GM19035 (cell line): ENCODE results near the gene GADD45G.

Experiments
- ATAC-seq: cut with Tn5 transposase; IDR thresholded peaks from one replicate; pipeline ENCODE4 v1.9.1; 2021; ENCODE audit not compliant: unreplicated experiment

The GADD45G gene

DNA sequence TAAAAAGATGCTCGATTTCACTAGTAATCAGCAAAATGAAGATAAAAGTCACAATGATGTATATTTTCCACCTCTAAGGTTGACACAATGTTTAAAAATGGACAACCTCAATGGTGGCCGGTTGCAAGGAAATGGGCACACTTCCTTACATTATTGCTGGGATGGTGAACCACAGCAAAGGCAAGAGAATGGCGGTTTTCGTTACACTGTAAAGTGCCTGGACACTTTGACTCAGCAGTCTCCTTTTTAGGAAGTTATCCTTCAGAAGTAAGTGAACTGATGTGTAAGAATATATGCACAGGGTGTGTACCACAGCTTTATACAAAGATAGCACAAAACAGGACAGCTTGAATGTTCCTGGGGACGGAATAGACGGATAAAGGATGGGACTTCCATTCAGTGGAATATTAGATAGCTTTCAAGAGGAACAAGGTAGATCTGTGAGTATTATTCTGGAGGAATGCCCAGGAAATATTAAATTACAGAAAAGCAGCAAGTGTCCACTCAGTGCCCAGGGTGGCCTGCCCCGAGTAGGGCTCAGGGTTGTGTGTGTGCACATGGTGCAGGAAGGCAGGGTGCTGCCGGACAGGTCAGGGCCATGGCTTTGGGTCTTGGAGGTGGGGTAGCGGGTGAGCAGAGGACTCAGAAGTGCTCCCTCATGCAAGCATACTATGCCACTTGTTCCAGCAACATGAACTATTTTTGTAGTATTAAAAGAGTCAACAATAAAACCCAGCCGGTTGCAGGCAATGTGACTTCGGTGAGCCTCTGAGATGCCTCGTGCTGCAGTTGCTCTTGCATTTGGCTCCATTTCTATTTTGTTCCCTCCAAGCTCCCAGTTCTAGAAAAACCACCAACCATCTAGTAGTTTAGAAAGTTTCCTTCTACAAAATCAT lies 24.5 kb downstream of the GADD45G start:
- no peak for ATAC-seq

DNA sequence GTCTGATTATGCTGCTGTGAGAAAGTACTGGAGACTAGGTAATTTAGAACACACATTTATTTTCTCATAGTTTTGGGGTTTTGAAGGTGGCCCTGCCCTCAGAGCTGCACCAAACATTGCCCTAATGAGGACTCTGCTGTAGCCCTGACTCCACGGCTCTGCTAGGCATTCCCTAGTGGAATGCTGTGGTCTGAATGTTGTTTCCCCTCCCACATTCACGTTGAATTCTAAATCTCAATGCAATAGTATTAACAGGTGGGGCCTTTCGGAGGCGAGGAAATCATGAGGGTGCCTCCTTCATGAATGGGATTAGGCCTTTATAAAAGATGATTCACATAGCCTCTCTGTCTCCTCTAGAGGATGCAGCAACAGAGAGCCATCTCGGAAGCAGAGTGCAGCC lies 25.7 kb downstream of the GADD45G start:
- no peak for ATAC-seq

DNA sequence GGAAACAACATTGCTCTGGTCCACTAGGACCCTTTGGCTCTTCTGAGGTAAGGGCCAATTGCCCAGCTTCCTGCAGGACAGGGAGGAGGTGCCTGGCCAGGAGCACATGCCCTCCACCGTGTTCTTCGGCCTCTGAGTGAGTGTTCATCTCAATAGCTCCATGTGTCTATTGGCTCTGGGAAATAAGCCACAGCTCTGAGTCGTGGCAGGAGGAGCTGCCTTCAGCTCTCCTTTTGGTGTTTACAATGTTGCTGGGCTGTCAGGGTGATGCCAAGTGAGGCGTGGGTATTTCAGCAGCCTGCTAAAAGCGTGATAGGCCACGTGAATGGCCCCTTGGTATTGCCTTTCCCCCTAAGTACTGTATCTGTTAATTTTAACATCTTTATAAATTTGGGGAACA lies 26.6 kb downstream of the GADD45G start:
- ATAC-seq: no peak

DNA sequence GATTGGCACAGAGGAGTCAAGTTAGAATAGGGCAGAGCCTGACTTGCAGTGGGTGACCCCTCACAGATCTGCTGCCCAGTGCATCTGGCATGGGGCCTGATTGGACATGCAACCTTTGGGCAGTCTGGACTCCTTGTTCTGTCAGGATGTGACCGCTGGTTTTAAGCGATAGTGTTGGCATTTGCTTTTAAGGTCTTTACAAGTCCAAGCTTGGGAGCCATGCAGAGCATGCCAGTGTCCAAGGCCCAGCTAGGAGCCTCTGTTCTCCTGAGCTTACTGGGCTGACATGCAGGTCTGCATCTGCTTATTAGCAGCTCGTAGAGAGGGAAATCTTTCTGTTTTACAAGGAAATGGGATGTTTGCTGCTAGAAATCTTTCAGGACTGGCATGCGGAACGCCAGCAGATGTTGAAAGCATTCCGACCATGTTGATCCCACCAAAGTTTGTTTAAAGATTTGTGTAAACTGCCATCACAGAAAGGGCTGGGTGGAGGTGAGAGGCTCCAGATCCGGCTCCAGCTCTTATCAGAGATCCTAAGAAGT lies 27.5 kb downstream of the GADD45G start:
- ATAC-seq: no peak

DNA sequence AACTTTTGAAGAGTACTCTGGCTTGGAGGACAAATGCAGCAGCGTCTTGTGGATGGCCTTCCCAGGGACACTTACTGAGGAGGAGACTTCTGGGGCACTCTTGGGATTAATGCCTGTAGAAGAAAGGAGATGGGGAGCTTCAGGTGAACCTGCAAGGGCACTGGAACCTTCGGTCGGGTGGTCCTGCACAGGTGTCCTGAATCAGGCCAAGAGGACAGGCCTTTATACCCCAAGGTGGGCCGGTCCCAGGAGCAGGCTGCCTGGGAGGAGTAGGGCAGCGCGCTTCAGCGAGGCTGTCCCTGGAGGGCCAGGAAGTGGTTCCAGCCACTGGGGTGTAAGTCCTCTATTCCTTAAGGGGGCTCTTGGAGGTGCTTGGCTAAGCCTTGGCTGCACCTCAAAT lies 27.9 kb downstream of the GADD45G start:
- no peak for ATAC-seq

DNA sequence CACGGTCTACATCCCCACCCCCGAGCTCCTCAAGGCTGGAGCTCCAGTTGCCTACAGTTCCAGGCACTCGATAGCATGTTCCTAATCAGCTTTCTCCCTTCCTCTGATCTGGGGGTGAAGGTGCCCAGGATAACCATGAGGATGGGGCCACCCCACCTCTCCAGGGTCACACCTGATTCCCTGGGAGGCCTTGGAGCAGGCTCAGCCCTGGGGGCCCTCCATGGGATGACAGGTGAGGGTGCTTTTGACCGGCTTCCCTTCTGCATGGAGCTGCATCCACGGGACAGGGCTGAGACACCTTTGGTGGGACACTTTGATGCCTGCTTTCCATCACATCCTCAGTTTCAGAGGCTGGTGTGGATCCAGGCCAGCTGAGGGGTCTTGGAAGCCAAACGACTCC lies 28.6 kb downstream of the GADD45G start:
- no peak for ATAC-seq

DNA sequence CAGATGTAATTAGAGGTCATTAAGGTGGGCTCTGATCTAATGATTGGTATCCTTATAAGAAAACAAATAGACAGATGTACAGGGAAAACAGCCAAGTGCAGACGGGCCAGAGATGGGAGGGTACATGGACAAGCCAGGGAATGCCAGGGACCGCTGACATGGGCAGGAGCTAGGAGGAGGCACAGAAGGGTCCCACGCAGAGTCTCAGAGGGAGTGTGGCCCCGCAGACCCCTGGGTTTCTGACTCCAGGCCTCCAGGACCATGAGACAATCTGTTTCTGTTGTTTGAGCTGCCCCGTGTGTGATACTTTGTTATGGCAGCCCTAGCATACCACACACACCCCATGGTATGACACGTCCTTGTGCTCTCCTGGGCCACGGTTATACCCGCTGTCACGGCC lies 29.1 kb downstream of the GADD45G start:
- no peak for ATAC-seq

DNA sequence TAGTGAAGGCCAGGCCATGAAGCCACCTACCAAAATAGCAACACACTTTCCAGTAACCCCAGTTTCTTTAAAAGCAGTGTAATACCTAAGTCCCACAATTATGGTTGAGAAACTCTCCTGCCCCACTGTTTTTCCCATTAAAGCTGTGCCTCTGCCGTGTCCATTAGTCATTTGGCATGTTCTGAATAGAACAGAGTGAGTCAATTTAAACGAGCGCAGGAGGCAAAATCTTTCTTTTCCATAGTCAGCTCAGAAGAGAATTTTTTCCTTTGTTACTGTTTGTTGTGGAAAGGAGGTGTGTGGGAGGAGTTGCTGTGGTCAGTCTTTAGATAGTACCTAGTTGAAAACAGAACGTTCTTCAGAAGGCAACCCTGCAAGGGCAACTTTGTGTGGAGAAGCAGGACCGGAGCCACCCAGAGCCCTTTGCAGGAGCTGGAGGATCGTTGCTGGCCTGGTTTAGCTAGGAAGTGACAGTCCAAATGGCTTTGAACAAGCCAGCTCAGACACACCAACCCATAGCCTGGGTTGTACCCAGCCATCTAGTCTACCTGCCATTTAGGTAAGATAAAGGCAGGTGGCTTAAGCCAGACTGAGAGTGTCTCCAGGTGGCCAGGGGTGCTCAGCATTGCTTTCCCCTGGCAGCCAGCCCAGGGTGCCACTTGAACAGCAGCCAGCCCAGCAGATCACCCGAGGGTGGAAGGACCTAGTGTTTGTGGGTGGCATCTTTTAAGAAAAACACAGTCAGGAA lies 30.4 kb downstream of the GADD45G start:
- ATAC-seq: no peak

DNA sequence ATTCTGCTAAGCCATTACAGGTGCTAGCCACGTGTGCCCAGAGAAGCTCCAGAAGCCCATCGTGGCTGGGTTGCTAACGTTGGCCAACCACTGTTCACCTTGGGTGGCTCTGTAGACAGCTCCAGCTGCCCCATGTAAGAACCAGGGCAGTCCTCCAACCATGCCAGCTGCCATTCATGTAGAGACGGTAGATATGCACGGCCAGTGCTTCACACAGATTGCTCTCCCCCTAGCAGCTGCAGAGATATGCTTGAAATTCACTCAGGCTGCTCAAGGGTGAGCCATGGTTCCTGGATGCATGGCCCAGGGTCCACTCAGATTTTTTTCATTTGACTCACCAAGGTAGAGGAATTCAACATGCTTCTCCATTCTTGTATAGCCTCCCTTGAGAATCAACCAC lies 31.0 kb downstream of the GADD45G start:
- no peak for ATAC-seq

DNA sequence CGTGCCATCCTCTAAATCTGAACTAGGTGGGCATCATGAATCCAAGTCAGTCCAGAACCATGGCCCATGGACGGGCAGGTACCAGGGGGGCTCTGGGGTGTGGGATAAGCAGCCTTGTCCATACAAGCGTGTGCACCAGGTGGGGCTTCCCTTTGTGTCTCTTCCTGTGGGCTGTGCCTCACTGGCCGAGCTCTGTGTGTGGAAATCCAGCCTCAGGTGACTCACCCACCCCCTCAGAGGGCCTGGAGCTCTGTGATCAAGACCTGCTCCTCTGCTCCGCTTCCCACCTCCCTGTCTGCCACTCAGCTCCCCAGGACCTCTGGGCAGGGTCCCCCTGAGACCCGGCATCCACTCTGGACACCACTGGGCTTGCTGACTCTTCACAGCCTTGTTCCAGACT lies 33.0 kb downstream of the GADD45G start:
- no peak for ATAC-seq

DNA sequence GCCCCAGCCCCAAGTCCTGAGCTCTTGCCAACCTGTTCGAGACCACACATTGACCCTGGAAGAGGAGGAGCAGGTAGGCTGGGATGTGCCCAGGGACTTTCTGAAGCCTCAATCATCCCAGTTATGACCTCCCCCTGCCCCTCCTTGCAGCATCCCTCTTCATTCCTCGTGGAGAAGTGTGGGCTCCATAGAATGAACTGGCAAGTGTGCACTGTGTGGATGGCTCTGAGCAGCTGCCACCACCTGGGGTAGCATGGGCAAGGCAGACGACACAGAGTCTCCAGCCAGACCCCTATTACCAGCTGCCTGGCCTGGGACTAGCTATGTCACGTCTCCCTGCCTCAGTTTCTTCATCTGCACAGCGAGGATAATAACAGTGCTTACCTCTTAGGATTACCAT lies 33.5 kb downstream of the GADD45G start:
- ATAC-seq: no peak

DNA sequence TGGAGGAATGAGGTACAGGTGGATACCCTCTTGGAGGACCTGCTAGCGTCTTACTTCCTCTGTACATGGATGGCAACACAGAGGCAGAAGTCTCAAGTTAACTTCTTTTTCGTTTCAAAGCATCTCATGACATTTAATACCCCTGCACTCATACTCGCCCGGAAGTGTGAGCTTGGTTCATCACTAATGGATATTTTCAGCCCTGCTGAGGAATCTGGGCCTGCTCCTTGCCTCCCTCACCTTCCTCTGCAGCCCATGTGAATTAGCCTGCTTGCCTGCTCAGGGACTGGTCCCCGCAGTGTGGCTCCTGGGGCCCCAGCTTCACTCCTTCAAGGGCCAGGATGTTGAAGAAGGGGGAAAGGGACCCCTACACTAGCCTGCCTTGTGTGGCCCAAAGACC lies 34.1 kb downstream of the GADD45G start:
- no peak for ATAC-seq

DNA sequence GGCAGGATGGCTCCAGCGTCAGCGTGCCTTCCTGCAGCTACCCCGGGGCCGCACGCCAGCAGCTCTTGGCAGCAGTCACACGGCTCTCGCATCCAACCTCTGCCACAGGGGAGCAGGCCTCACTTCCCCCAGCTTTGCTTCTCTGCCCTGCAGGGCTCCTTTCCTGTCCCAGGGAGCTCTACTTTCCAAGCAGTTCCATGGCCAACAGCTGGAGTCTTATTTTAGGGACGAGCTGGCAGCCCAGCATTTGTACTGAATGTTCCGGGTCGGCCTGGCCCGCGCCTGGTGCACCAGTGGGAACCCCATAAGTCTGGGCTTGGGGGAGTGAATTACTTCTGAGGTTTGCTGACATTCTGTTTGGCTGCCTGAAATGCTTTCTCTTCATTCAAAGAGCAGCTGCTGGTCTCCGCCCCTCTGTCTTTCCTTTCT lies 34.6 kb downstream of the GADD45G start:
- no peak for ATAC-seq

DNA sequence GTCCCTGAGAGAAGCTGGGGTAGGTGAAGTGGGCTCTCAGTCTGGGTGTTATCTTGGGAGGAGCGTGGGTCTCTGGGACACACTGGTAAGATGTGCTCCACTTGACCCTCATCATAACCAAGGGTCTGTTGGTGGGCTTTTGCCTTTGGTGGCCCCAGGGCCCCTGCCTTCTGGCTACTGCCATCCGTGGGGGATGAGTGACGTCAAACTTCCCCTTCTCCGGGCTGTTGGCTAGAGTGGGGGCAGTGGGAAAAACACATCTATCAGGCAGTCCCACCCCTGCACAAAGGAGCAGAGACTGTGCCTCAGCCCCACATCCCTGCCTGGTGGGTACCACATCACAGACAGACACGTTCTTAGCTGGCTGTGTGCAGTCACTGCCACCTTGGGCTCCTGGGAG lies 35.1 kb downstream of the GADD45G start:
- ATAC-seq: no peak

DNA sequence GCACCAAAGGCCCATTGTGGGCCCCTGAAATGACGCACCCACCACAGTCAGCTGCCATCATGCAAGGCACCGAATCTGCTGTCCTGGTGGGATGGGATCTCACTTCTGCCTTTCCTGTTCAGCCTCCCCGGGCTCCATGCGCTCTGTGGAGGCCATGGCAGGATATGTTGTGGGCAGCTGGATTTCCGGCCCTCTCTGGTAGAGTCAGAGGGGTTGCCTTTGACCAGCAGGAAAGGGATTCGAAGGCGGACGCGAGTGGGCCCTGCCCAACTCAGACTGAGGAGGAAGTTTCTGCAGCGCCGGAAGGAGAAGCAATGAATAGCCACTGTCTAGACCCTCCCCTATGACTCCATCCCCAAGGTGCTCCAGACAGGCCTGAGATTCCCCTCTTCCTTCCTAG lies 35.5 kb downstream of the GADD45G start:
- ATAC-seq: no peak

DNA sequence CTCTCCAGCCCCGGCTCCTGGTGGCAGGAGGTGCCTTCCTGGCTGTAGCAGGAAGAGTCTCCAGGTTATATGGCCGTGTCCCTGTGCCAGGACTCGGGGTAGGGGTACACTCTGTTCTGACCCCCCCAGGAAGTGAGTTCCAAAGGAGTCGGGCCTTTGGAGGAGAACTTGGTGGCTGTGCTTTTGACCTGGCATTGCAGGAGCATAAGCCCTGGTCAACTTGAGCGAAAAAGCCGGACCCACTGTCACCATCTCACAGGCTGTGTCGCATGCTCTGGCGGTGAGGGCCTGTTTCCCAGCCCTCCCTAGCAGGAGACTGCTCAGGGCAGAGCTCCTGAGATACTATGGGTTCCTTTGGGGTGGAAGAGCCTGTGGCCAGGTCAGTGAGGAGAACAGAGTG lies 36.0 kb downstream of the GADD45G start:
- no peak for ATAC-seq

DNA sequence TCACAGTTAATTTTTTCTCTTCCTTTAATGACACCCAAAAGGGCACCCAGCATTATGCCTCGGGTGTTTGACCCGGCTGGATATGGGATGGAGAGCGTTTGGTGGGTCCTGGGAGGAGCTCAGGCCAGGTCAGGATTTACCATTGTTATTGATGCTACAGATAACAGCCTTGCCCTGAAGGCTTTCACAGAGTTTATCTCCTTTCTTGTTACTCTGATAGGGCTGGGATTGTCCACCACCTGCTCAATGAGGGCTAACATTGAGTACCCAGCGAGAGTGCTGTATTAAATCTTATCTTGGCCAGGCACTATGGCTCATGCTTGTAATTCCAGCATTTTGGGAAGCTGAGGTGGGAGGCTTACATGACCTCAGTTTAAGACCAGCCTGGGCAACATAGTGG lies 37.2 kb downstream of the GADD45G start:
- no peak for ATAC-seq

DNA sequence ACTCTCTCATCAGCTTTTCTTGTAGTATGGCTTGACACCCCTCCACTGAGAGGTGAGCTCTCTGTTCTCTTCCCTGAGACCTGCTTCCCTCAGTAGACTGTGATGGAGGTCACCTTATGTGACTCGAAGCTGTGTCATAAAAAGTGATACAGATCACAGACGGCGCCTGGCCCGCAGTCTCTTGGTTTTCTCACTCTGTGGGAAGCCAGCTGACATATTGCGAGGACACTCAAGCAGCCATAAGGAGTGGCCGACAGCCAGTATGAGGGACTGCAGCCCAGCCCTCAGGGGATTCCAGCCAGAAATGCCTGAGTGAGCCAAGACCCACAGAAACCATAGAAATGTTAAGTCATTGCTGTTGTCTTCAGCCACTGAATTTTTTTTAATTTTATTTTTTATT lies 38.0 kb downstream of the GADD45G start:
- ATAC-seq: no peak

DNA sequence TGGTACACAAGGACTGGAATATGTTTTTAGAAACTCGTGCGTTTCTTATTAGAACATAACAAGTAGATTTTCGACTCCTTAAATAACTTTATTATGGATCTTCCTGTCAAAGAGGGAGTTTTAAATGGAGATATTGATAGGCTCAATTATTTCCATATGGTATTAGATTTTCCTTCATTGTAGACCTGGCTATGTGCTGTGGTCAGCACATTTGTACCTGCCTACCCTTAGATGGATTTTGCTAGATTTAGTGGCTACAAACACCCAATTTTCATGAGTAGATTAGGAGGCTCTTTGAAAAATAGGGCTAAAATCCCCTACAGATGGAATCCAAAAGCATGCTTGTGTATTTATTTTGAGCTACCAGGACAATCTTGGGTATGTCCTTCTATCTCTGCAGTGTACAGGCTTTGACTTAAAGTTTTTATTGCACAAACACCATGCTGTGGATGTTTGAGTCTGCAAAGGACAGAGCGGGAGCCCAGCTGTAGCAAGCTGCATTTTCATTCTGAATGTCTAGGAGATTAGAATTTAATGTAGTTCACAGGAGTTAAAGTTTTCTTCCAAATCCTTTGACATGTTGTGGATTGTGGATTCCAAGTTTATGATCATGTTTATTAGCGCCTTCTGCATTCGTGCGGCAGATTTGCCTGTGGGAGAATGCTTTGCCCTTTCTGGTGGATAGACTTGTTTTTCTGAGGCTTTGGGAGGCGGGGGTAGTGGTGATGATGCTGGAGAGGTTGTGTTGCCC lies 41.6 kb downstream of the GADD45G start:
- ATAC-seq: no peak

DNA sequence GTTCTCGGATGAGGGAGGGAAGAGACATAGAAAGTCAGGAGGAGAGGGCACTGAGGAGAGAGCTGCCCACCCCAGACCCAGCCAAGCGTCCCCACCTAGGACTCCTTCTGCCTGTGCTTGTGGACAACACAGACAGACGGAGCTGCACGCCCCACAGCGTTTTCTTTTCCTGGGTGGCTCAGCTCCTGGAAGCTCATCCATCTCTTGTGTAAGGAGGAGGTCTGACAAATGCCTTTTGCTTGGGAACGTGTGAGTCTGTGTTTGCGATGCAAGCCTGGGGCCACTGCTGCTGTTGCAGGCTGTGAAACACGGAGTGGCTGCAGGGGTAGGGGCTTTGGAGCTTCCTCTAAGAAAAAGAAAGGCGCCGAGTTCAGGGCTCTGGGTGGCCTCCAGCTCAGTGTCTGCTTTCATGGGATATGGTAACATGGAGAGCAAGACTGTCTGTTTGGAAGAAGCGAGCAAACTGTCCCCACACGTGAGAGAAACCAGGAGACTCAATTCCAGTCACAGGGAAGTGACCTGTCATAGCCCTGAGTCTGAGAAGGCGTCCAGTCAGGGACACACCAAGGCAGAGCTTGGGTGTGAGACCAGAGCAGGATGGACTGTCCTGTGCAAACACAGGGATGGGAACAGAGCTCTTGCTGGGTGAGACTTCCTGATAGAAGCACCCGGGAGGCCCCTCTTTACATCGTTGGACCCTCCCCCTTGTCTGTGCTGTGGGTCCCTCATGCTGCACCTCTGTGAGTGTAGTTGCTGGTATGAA lies 42.7 kb downstream of the GADD45G start:
- ATAC-seq: no peak
